Activated naive CD4-positive, alpha-beta T cell treated with anti-CD3 and anti-CD28 coated beads for 36 hours (primary cell): ENCODE data around the gene NBPF4. TPM values are rescaled to one million over a fixed set of nuclear protein-coding genes. Genes with fewer than 3 reads are reported as not detected.

Experiments used
- CTCF ChIA-PET: fragments of 350-600 bp; sonication (Branson Sonifier 250); formaldehyde crosslinking; loops from one replicate; lab custom pipeline; 2021; ENCODE audit warnings: antibody characterized with exemption; lab: Charles Lee
- DNase-seq: peaks from one replicate; pipeline ENCODE4 v3.0.0-alpha.2; 2020
- H3K27ac Mint-ChIP-seq: one replicate; pipeline ENCODE4 v1.8.0; 2021; ENCODE audit warnings: mild to moderate bottlenecking, mixed read lengths
- H3K27me3 Mint-ChIP-seq: one replicate; pipeline ENCODE4 v1.8.0; 2021; ENCODE audit warnings: low read depth, mixed read lengths
- H3K36me3 Mint-ChIP-seq: one replicate; pipeline ENCODE4 v1.8.0; 2021; ENCODE audit warnings: low read depth, mixed read lengths
- H3K4me1 Mint-ChIP-seq: one replicate; pipeline ENCODE4 v1.8.0; 2021; ENCODE audit warnings: low read depth, mixed read lengths
- H3K4me3 Mint-ChIP-seq: one replicate; pipeline ENCODE4 v1.8.0; 2021; ENCODE audit warnings: mild to moderate bottlenecking, moderate library complexity, mixed read lengths
- H3K9me3 Mint-ChIP-seq: one replicate; pipeline ENCODE4 v1.8.0; 2021; ENCODE audit warnings: mixed read lengths
- intact Hi-C: fragments of 100-400 bp; cut with micrococcal nuclease; formaldehyde crosslinking; loops from one replicate; pipeline ENCODE4 v1.15.1; 2023
- total RNA-seq, 2 experiments: library from RNA; stranded (reverse); gene quantifications; one replicate each; pipeline ENCODE4 v1.2.3, GENCODE V29; 2021

Gene NBPF4
- total RNA-seq, 2 experiments from 2014 or later, result not detected

GRCh38 chr1:108179018-108179417, 64.9 kb downstream of the NBPF4 start:
- H3K27ac Mint-ChIP-seq, result no peak overlapping the region
- CTCF ChIA-PET, result no interaction called here
- intact Hi-C loops, result no loop called here
- H3K9me3 Mint-ChIP-seq, result peaks cover 15% of the 10 kb centered on the region
- no peak overlapping the region for H3K4me3 Mint-ChIP-seq
- peaks cover 44% of the 10 kb centered on the region for H3K36me3 Mint-ChIP-seq
- no peaks in the 10 kb centered on the region for H3K4me1 Mint-ChIP-seq
- no peaks in the 10 kb centered on the region for H3K27me3 Mint-ChIP-seq
- no peak for DNase-seq

Other genes starting within 250 kb of the NBPF4 start
- 1 to 10 TPM; 5.2 to 5.5 TPM for gene SLC25A24, start 43.7 kb downstream of the NBPF4 start, total RNA-seq
- gene NBPF6, start 206.3 kb upstream of the NBPF4 start, total RNA-seq, result not detected